Epithelial cell of prostate (primary cell): Measurements from ENCODE around the gene MAPK14.

Experiments used
- DNase-seq: peaks from one replicate; pipeline ENCODE4 v3.0.0-alpha.2; 2011; ENCODE audit warnings: low read depth, low spot score
- H3K27ac ChIP-seq: fragments of 450-650 bp; 2 replicates; pipeline ENCODE4 v1.5.1; 2017; ENCODE audit warnings: mild to moderate bottlenecking

MAPK14 gene

GRCh38 chr6:36131511-36132245 is 104.1 kb downstream of the MAPK14 start:
- H3K27ac ChIP-seq: peak overlapping the region; percentile 87
- no peak for DNase-seq

- H3K27ac ChIP-seq: peak overlapping the region; percentile 87
- DNase-seq: no peak
These were observed 104.8 kb downstream of the MAPK14 start for GRCh38 chr6:36132246-36132895.

GRCh38 chr6:36133148-36133547 is 105.5 kb downstream of the MAPK14 start:
- no peak for DNase-seq
- no peak overlapping the region for H3K27ac ChIP-seq

- no peak overlapping the region for H3K27ac ChIP-seq
- no peak for DNase-seq
These were observed 106.3 kb downstream of the MAPK14 start for GRCh38 chr6:36133912-36134311.

GRCh38 chr6:36135053-36135731 is 107.6 kb downstream of the MAPK14 start:
- no peak for DNase-seq
- no peak overlapping the region for H3K27ac ChIP-seq

GRCh38 chr6:36136034-36136433 is 108.4 kb downstream of the MAPK14 start:
- no peak for DNase-seq
- no peak overlapping the region for H3K27ac ChIP-seq

- no peak for DNase-seq
- H3K27ac ChIP-seq: no peak overlapping the region
These were observed 108.9 kb downstream of the MAPK14 start for GRCh38 chr6:36136551-36136950.

GRCh38 chr6:36138667-36139066 is 111.1 kb downstream of the MAPK14 start:
- no peak for DNase-seq

GRCh38 chr6:36139431-36139830 is 111.8 kb downstream of the MAPK14 start:
- H3K27ac ChIP-seq: no peak overlapping the region

More at GRCh38 chr6:36138667-36139066, 111.1 kb downstream of the MAPK14 start:
- H3K27ac ChIP-seq: no peak overlapping the region

GRCh38 chr6:36139991-36140710 is 112.5 kb downstream of the MAPK14 start:
- H3K27ac ChIP-seq: no peak overlapping the region
- no peak for DNase-seq

More at GRCh38 chr6:36139431-36139830, 111.8 kb downstream of the MAPK14 start:
- DNase-seq: no peak

- DNase-seq: no peak
- no peak overlapping the region for H3K27ac ChIP-seq
These were observed 113.5 kb downstream of the MAPK14 start for GRCh38 chr6:36141091-36141490.

- no peak overlapping the region for H3K27ac ChIP-seq
- DNase-seq: no peak
These were observed 114.4 kb downstream of the MAPK14 start for GRCh38 chr6:36141961-36142360.

- DNase-seq: no peak
- no peak overlapping the region for H3K27ac ChIP-seq
These were observed 115.6 kb downstream of the MAPK14 start for GRCh38 chr6:36142971-36143838.

GRCh38 chr6:36145495-36145894 is 117.9 kb downstream of the MAPK14 start:
- no peak for DNase-seq
- H3K27ac ChIP-seq: no peak overlapping the region

GRCh38 chr6:36147294-36147693 is 119.7 kb downstream of the MAPK14 start:
- DNase-seq: no peak
- no peak overlapping the region for H3K27ac ChIP-seq

GRCh38 chr6:36149476-36149875 is 121.9 kb downstream of the MAPK14 start:
- H3K27ac ChIP-seq: no peak overlapping the region
- no peak for DNase-seq

- DNase-seq: no peak
- no peak overlapping the region for H3K27ac ChIP-seq
These were observed 122.7 kb downstream of the MAPK14 start for GRCh38 chr6:36150283-36150682.

- H3K27ac ChIP-seq: no peak overlapping the region
- DNase-seq: peak; percentile 61
These were observed 126.7 kb downstream of the MAPK14 start for GRCh38 chr6:36154286-36154685.

GRCh38 chr6:36155662-36156061 is 128.1 kb downstream of the MAPK14 start:
- no peak overlapping the region for H3K27ac ChIP-seq
- no peak for DNase-seq
